ENCODE measurements around the gene MRC2. TPM values are rescaled to one million over a fixed set of nuclear protein-coding genes. Genes with fewer than 3 reads are reported as not detected.
A peak's percentile ranks its signal among the peaks of the same experiment; 100 is the strongest.

Gene MRC2
- polyA plus RNA-seq, 5 donors = 69.9 to 144 (median 93.6) TPM

GRCh38 chr17:62631936-62632924, 4.8 kb downstream of the MRC2 start:
- no peak for DNase-seq

- DNase-seq = no peak
These were observed 10.3 kb downstream of the MRC2 start for GRCh38 chr17:62637809-62638208.

GRCh38 chr17:62641153-62641552, 13.7 kb downstream of the MRC2 start:
- no peak for DNase-seq

GRCh38 chr17:62641951-62642350, 14.5 kb downstream of the MRC2 start:
- DNase-seq = no peak

GRCh38 chr17:62643496-62643895, 16.0 kb downstream of the MRC2 start:
- DNase-seq = no peak

- no peak for DNase-seq
These were observed 17.2 kb downstream of the MRC2 start for GRCh38 chr17:62644487-62645173.

- DNase-seq = no peak
These were observed 20.9 kb downstream of the MRC2 start for GRCh38 chr17:62648251-62648955.

GRCh38 chr17:62648956-62649294, 21.5 kb downstream of the MRC2 start:
- DNase-seq = no peak

- DNase-seq = no peak
These were observed 22.1 kb downstream of the MRC2 start for GRCh38 chr17:62649570-62649969.

- no peak for DNase-seq
These were observed 23.1 kb downstream of the MRC2 start for GRCh38 chr17:62650587-62650986.

GRCh38 chr17:62652251-62653001, 25.0 kb downstream of the MRC2 start:
- peak; percentile 45 to 54 for DNase-seq

GRCh38 chr17:62653002-62653825, 25.7 kb downstream of the MRC2 start:
- DNase-seq = peak; percentile 51 to 58

GRCh38 chr17:62653826-62654761, 26.6 kb downstream of the MRC2 start:
- DNase-seq = peak; percentile 81

- peak in 1 of 2 donors; percentile 36 for DNase-seq
These were observed 28.2 kb downstream of the MRC2 start for GRCh38 chr17:62655656-62656055.

- DNase-seq = no peak
These were observed 29.0 kb downstream of the MRC2 start for GRCh38 chr17:62656446-62656845.

GRCh38 chr17:62657145-62657665, 29.7 kb downstream of the MRC2 start:
- DNase-seq = no peak

GRCh38 chr17:62657690-62658089, 30.2 kb downstream of the MRC2 start:
- no peak for DNase-seq

GRCh38 chr17:62658136-62658920, 30.9 kb downstream of the MRC2 start:
- DNase-seq = no peak
